HL-60 (cell line): ENCODE data around the gene KCNT2.

Source experiments
- DNase-seq, 2 experiments: peaks; one replicate each; pipeline ENCODE4 v3.0.0-alpha.2; 2010 to 2020; ENCODE audit warnings: low read depth in 1 of 2, low spot score in 1 of 2
- H3K27ac ChIP-seq: fragments of 250-450 bp; sonication (Bioruptor Pico); replicated peaks from 2 replicates; pipeline ENCODE4 v1.5.1; 2020; ENCODE audit warnings: mild to moderate bottlenecking, moderate library complexity
- H3K27me3 ChIP-seq: fragments of 250-450 bp; sonication (Bioruptor Pico); 2 replicates; pipeline ENCODE4 v1.5.1; 2021; ENCODE audit warnings: mild to moderate bottlenecking, moderate library complexity; ENCODE audit not compliant: insufficient read depth, poor library complexity, severe bottlenecking
- H3K4me3 ChIP-seq: replicated peaks from 2 replicates; pipeline ENCODE4 v1.5.1; 2011; ENCODE audit warnings: mild to moderate bottlenecking, control low read depth, low read length; ENCODE audit not compliant: insufficient read depth
- GABPA ChIP-seq: IDR thresholded peaks from 2 replicates; pipeline ENCODE4 v1.6.1; 2012; ENCODE audit warnings: low read depth
- POLR2AphosphoS5 ChIP-seq: IDR thresholded peaks from 2 replicates; pipeline ENCODE4 v1.6.1; 2012; ENCODE audit warnings: low read depth
- SPI1 ChIP-seq: IDR thresholded peaks from 2 replicates; pipeline ENCODE4 v1.6.1; 2012; ENCODE audit warnings: low read depth, mild to moderate bottlenecking, borderline replicate concordance
- TF ChIP-seq, protein P1 (sequence below): IDR thresholded peaks from 2 replicates; pipeline ENCODE4 v1.6.1; 2012; ENCODE audit warnings: low read depth; ENCODE audit not compliant: insufficient replicate concordance
- TF ChIP-seq, protein P2 (sequence below): IDR thresholded peaks from one replicate; pipeline ENCODE4 v1.5.1; 2011; ENCODE audit warnings: low read length, control low read depth, inconsistent platforms; ENCODE audit not compliant: insufficient read depth

KCNT2 gene

DNA sequence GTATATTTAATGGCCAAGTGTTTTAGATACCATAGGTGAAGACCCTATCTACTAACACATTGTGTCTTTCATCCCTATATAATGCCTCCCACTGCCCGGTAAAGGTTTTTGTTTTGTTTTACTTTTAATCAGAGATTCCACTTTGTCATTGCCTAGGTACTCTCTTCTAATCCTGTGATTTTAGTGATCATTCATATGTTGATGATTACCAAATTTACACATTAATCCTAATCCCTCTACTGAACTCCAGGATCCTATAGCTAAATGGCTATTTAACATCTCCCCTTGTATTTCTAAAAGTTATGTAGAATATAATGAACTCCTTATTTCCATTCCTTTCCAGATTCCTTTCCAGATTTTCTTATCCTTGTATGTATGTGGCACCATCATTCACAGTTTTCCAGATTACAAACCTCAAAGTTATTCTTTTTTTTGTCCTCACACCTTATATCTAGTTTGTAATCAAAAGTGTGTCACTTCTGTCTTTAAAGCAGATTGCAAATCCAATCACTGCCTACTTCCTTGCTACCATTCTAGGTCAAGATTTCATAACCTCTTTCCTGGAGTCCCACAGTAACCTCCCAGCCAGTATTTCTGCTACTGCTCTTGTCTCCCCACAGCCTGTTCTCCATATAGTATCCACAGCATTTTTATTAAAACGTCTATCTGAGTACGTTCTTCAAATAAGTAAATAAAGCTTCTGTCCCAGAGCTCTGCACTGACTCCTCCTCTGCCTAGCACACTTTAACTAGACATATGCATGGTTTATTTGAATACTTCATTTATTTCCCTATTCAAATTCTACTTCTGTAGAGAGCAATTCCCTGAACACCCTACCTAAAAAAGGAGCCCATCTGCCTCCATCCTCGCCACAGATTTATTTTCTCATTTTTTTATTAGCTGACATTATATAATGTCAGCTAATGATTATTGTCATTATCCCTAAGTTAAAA lies 157.8 kb downstream of the KCNT2 start:
- H3K27me3 ChIP-seq = no peaks in the 10 kb centered on the region
- no peak for DNase-seq
- no peak overlapping the region for H3K27ac ChIP-seq
- TF ChIP-seq POLR2AphosphoS5 (no peak), SPI1 (no peak), GABPA (no peak)
- TF ChIP-seq, protein P1, sequence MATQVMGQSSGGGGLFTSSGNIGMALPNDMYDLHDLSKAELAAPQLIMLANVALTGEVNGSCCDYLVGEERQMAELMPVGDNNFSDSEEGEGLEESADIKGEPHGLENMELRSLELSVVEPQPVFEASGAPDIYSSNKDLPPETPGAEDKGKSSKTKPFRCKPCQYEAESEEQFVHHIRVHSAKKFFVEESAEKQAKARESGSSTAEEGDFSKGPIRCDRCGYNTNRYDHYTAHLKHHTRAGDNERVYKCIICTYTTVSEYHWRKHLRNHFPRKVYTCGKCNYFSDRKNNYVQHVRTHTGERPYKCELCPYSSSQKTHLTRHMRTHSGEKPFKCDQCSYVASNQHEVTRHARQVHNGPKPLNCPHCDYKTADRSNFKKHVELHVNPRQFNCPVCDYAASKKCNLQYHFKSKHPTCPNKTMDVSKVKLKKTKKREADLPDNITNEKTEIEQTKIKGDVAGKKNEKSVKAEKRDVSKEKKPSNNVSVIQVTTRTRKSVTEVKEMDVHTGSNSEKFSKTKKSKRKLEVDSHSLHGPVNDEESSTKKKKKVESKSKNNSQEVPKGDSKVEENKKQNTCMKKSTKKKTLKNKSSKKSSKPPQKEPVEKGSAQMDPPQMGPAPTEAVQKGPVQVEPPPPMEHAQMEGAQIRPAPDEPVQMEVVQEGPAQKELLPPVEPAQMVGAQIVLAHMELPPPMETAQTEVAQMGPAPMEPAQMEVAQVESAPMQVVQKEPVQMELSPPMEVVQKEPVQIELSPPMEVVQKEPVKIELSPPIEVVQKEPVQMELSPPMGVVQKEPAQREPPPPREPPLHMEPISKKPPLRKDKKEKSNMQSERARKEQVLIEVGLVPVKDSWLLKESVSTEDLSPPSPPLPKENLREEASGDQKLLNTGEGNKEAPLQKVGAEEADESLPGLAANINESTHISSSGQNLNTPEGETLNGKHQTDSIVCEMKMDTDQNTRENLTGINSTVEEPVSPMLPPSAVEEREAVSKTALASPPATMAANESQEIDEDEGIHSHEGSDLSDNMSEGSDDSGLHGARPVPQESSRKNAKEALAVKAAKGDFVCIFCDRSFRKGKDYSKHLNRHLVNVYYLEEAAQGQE = no peak
- TF ChIP-seq, protein P2, sequence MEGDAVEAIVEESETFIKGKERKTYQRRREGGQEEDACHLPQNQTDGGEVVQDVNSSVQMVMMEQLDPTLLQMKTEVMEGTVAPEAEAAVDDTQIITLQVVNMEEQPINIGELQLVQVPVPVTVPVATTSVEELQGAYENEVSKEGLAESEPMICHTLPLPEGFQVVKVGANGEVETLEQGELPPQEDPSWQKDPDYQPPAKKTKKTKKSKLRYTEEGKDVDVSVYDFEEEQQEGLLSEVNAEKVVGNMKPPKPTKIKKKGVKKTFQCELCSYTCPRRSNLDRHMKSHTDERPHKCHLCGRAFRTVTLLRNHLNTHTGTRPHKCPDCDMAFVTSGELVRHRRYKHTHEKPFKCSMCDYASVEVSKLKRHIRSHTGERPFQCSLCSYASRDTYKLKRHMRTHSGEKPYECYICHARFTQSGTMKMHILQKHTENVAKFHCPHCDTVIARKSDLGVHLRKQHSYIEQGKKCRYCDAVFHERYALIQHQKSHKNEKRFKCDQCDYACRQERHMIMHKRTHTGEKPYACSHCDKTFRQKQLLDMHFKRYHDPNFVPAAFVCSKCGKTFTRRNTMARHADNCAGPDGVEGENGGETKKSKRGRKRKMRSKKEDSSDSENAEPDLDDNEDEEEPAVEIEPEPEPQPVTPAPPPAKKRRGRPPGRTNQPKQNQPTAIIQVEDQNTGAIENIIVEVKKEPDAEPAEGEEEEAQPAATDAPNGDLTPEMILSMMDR = no peak
- H3K4me3 ChIP-seq = no peak overlapping the region

DNA sequence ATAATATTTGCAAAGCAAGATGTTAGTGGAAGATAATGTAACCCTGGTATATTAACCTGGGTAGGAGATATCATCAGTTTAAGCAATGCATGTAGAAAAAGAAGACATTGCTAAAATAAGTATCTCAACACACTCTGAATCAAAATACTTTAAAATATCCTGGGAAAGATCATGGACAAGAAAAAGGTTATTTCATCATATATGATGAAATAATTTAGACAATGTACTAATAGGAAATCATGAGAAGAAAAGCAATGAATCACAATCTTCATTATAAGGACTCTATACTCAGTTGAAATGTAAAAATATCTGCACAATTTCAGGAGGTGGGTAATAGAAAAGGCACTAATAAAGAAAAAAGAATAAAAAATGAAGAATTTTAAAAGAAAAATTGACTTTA lies 158.8 kb downstream of the KCNT2 start:
- no peak for DNase-seq
- Histone ChIP-seq H3K4me3 (no peak overlapping the region), H3K27ac (no peak overlapping the region), H3K27me3 (no peaks in the 10 kb centered on the region)
- no peak for TF ChIP-seq POLR2AphosphoS5
- TF ChIP-seq SPI1 = no peak
- TF ChIP-seq, protein P2 = no peak
- TF ChIP-seq GABPA = no peak
- TF ChIP-seq, protein P1 = no peak

DNA sequence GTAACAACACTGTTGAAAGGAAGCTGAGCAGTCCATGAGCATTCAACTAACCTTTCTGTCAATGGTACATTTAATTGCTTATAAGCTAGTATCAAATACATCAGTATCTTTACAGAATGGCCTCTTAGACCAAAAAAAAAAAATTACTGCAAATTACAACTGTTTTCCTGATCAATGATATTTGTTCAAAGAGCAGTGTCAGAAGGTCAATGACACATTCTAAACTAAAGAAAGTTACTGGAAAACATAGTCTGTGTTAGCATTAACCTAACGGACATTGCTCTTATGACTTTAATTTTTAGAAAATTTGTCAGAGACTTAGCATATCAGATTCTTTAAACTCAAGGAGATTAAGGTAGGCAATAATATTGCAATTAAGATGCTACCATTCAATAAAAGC lies 162.5 kb downstream of the KCNT2 start:
- DNase-seq = no peak
- Histone ChIP-seq H3K27me3 (no peaks in the 10 kb centered on the region), H3K4me3 (no peak overlapping the region), H3K27ac (no peak overlapping the region)
- TF ChIP-seq POLR2AphosphoS5 (no peak), GABPA (no peak), SPI1 (no peak)
- TF ChIP-seq, protein P2 = no peak
- TF ChIP-seq, protein P1 = no peak
